HG03175 (cell line): ENCODE data around the gene GRM2.

Source experiments
- ATAC-seq: cut with Tn5 transposase; IDR thresholded peaks from one replicate; pipeline ENCODE4 v1.9.1; 2021; ENCODE audit warnings: mild to moderate bottlenecking, moderate library complexity; ENCODE audit not compliant: unreplicated experiment

Gene GRM2

GRCh38 chr3:51679777-51680176, 27.1 kb upstream of the GRM2 start:
- ATAC-seq = no peak

DNA sequence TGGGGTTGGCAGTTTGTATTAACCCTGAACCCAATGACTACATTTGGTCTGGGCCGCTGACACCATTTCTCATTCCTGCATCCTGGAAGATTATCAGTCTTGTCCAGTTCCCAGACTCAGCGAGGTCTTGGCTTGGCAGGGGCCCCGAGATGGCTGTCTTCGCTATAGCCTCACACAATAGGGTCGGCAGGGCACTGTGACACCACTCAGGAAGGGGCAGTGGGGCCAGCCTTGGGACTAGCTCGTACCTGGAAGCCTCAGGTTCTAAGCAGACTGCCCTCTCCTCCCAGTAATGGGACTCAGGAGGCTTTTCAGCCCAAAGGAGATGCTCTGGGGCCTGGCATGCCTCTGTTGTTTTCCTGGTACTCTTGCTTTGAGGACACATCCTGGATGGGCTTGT, 26.7 kb upstream of the GRM2 start:
- ATAC-seq = no peak

GRCh38 chr3:51680663-51681230, 26.1 kb upstream of the GRM2 start:
- ATAC-seq = no peak

DNA sequence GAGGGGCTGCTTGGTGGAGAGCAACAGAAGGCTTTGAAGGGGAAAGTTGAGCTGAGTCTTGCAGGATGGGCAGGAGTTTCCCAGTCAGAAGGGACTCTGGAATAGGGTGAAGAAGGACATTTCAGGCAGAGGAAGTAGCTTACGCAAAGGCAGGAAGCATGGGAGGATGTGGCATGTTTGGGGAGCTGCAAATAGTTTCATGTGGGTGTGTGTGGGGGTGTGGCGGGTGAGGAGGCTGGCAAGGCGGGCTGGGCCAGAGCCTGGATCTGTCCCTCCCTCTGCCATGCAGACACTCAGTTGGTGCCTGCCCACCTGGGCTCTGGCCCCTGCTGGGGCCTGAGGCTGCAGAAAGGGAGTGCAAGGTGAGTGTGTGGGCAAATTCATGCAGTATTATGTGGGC, 25.4 kb upstream of the GRM2 start:
- no peak for ATAC-seq

DNA sequence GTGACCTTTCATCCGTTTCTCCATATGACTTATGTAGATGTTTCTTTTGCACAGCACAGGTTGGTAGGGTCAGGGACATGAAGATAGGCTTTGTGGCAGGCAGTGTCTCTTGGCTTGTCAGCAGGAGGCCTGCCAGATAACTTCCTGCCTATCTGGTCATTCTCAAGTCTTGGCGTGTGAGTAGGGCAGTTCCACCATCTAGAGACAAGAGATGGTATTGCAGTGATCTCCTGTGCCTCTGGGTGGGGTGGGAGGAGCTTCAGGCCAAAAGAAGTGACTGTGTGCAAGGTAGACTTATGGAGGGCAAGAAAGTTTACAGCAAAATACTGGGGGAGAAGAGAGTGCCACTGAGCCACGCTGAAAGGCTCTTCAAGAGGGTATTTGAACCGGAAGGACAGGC, 24.8 kb upstream of the GRM2 start:
- ATAC-seq = peak; percentile 85

DNA sequence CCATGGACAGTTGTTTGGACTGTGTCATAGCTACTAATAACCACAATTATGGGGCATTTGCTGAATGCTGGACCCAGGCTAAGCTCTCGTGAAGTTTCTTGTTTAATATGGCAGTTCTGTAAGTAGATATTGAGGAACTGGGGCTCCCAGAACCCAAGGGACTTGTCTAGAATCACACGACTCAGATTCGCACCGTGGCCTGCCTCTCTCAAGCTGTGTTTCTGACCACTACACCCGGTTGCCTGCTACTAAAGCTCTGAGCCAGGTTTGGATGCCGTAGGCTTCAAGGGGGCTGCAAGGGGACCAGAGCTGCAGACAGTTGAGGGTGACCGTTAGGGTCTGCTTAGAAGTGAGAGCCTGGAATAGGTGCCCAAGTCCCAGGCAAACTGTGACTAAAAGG, 24.3 kb upstream of the GRM2 start:
- no peak for ATAC-seq

- no peak for ATAC-seq
Observed at GRCh38 chr3:51683566-51683965, 23.3 kb upstream of the GRM2 start.

- ATAC-seq = no peak
Observed at GRCh38 chr3:51684971-51685751, 21.7 kb upstream of the GRM2 start.

GRCh38 chr3:51686056-51686455, 20.8 kb upstream of the GRM2 start:
- no peak for ATAC-seq

DNA sequence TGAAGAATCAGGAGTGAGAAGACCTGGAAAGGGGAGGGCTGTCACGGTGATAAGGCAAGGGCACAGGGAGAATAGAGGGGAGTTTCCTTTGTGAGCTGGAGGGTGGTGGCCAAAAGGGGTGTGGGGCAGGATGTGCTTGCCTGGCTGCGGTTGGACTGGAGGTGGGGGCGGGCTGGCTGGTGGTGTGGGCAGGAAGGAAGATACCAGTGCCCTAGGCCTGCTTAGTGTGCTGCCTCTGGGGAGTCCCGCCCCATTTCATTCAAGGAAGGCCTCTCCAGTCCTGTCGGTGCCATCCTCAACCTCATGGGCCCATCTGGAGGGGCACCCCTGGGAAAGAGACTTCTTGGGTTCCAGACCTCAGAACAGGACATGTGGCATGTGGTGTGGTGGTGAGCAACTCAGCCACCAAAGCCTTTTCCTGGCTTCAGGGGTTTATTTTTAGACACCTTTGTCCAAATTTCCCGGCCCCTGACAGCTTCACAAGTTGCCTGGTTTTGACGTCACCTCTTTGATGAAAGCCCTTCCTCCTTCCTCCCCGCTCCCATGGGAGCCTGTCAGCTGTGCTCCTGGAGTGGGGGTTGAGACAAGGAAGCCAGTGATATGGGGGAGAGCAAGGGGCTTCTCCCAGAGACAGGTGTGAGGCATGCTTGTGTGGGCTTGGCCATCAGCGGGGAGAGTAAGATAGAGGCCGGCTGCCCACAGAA, 20.2 kb upstream of the GRM2 start:
- peak; percentile 51 for ATAC-seq

DNA sequence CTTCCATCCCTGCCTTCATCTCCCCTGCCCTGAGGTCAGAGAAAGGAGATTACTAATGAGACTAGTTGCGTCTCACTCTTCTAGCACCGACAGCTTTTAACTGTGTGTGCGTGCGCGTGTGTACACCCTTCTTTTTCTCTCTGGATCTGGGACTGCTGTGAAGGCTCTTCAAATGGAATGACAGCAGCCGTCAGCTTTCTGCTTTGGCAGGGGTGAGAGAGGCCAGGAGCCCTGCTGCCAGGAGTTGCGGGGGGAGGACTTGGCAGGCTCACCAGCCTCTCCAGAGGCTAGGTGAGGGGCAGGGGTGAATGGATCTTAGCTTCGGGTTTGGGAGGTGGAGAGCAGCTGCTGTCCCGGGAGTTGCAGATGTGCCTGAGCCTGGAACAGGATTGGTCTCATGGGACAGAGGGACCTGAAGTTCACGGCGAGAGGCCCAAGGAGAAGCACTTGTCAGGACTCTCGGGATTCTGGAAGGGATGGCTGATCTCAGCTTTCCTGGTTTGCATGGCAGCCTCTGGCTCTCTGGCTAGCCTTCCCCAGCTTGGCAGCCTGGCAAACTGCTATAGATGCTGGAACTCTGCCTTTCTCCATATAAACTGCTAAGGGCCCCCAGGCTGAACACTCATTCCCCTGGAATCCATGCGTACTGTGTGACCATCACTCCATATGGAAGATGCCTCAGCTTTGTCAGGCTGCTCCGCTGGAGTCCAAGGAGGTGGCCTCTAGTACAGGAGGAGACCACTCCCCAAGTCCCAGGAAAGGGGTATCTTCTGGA, 19.2 kb upstream of the GRM2 start:
- ATAC-seq = no peak

GRCh38 chr3:51688206-51688600, 18.7 kb upstream of the GRM2 start:
- no peak for ATAC-seq

GRCh38 chr3:51691021-51691420, 15.8 kb upstream of the GRM2 start:
- no peak for ATAC-seq

- ATAC-seq = no peak
Observed at GRCh38 chr3:51691949-51692348, 14.9 kb upstream of the GRM2 start.

DNA sequence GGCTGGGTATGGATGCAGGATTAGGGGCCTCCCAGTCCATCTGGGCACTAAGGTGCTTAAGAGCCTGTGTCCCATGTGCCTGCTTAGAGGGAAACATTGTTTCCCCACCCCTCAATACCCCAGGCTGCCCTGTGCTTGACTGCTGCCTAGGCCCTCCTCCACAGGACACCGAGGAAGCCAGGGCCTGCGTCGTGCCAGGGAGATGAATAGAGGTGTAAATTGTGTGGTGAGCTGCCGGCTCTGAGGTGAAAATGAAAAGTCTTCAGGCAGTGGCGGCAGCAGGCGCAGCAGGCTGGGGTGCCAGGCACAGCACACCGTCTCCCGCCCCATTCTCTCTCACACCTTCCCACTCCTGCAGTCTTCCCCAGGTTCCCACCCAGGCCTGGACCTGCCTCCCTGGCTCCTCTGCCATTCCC, 13.9 kb upstream of the GRM2 start:
- no peak for ATAC-seq

DNA sequence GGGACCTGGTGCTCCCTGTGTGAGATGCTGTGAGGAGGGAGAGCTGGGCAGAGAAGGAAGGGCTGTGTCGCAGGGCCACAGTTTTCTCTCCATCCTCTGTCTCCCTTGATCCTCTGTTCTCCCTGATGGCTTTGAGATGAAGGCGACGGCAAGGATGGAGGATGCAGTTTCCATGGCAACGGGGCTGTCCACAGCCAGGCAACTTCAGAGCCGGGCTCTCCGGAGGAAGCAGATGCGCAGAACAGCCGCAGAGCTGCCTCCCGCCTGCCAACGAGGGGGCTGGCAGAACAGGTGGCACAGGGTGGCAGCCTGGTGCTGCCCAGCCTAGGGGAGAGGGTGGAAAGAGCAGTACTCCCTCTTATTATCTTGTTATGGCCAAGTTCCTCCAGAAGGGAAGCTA, 9.9 kb upstream of the GRM2 start:
- ATAC-seq = no peak

DNA sequence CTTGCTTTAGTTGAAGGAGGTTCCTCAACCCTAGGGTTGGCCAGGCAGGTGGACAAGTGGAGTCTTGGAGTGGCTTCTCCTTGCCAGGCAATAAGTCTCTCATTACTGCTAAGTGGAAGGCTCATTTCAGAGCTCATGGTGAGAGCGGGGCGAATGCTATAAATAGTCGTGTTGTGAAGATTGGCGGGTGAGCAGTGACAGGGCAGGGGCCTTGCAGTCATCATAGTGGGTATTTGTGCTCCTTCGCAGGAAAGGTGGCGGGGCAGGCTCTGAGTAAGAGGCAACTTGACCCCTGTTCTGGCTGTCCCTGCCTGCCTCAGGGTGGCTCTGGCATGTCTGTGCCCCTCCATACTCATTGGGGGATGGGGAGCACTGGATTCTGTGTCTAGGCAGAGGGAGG, 8.7 kb upstream of the GRM2 start:
- ATAC-seq = no peak

GRCh38 chr3:51700403-51700802, 6.5 kb upstream of the GRM2 start:
- no peak for ATAC-seq

DNA sequence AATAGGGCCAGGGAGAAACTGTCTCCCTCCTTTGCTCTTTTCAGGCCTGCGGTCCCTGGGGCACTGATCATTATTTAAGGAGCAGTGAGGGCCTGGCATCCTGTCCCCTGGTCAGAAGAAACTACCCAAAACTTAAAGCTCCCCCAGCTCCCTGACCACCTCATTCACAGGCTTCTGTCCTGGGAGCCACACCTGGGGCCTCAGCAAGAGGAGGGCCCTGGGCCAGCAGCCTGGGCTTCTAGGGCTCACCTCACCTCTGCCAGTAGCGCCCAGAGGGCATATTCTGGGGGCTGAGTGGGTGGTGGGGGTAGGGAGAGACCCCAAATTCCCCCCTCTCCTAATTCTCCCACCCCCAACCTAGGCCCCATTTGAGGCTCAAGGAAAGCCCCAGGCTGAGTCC, 4.7 kb upstream of the GRM2 start:
- no peak for ATAC-seq

- ATAC-seq = no peak
Observed at GRCh38 chr3:51703068-51703760, 3.7 kb upstream of the GRM2 start.
